Hepatic stellate cell (primary cell): ENCODE results near the gene AVEN.

Source experiments
- DNase-seq: peaks from one replicate; pipeline ENCODE4 v3.0.0; 2011; ENCODE audit warnings: low spot score

AVEN gene

DNA sequence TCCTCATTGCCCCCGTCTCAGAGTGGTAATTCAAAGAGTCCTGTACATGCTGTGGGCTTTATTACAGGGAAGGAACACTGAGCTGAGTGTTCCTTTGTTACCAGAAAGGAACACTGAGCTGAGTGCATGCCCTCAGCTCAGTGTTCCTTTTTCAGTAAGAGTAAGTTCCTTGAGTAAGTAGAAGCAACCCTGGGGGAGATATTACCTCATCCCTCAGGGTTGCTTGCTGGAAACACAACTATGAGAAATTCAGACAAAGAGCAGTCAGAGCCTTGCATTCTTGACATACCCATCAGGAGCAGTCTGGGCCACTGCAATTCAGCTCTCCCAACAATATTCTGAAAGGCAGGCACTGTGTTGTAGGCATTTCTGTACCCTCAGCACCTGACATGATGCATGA, 53.7 kb downstream of the AVEN start:
- DNase-seq = peak; percentile 72

- no peak for DNase-seq
Observed at GRCh38 chr15:33982516-33982915, 56.5 kb downstream of the AVEN start.

DNA sequence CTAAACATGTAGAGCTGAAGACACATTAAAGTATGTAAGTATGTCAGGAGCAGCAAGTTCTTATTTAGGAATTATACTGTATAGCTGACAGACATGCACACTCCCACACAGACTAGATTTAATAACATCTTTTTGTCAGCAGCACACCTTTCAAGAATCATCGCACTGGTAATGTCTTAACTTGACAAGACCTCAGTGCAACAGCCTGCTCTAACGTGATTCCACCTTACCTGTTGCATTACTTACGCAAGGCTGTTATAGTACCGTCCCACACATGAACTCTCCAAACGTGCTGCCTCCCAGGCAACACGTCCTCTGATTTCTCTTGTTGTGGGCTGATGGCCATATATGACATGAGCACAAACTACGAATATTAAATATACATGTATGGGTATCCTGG, 58.8 kb downstream of the AVEN start:
- no peak for DNase-seq

- no peak for DNase-seq
Observed at GRCh38 chr15:33975022-33975565, 63.9 kb downstream of the AVEN start.

DNA sequence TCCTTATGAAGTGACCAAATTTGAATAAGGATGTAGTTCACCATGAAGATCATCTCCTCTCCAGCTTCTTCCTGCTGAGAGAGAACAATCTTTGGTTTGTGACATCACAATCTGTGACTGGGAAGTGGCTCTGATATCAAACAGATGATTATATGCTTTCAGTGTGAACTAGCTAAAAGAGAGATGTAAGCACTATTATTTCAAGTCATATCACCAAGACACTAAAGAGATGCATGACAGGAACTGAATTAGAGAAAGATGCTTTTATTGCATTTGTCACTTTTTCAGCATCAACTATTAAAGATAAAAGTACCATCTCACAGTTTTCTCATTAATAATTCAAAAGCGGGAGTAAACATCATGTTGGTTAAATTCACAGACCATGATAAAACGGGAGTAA, 67.2 kb downstream of the AVEN start:
- no peak for DNase-seq

- DNase-seq = no peak
Observed at GRCh38 chr15:33968821-33969220, 70.2 kb downstream of the AVEN start.

DNA sequence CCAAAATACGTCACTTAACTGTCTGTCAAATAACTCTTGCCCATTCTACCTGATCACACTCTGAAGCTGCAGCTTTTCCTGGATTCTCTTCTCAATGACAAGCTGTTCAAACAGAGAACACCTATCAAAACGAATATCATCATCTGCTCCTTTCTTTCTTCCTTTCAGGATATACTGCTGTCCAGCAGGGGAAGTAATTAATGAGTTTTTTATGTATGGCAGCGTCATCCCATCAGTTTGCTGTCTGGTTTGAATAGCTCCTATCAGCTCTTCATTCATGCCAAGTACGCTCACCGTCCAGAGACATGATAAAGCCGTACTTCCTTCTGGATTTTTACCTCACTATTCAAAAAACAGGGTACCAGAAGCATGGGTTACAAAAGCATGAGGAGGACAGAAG, 70.8 kb downstream of the AVEN start, which contains the start of gene CHRM5:
CHRM5 (plus strand) TSS at position 274 of the 400 bp plus-strand sequence. CDS start 94,221 bp downstream, outside the sequence.
- DNase-seq = no peak

DNA sequence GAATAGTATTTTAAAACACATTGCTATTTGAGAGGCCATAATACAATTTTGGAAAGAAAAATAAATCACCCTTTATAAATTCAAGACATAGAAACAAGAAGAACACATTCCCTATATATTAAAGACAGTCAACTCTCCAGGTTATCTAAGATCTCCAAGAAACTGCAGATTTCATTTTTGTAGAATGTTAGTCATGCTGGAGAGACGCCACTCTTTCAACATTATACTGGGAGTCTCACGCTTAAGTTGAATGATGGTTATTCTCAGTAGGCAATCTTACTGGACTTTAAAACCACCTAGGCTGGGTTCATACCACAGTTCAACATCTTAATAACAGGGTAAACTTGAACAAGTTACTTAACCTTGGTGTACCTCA, 74.4 kb downstream of the AVEN start:
- DNase-seq = no peak

DNA sequence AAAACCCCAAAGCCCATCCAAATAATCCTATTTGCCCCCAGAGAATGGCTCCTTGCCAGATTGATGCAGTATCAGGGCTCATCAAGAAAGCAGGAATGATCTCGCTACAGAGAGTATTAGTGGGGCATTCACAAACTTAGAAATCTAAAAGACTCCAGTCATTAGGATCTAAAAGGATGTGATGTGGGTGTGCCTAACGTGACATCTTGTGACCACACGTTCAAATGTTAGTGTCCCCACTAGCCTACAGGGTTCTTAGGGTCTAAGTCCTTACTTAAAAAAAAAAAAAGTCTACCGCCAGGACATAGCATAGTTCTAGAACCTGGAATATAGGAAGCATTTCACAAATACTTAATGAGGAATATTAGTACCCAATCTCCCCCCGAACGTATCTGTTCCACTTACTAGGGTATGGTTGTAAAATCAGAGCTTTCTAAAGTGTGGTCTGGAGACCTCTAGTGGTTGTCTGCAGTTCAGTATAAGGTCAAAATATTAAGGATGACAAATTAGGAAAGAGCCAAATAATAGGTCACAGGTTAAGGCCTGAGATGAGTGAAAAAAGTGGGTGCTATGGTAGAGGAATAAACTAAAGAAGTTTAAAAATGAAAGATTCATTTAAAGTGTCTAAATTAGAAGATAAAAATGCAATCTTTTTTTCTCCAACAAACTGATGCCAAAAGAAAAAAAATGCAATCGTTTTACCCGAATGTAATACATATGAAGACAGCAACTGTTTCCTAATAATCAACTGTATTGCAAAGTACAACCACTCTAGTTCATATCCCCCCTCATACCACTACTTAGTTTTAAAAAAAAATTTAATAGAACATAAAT, 75.0 kb downstream of the AVEN start:
- peak; percentile 17 for DNase-seq

DNA sequence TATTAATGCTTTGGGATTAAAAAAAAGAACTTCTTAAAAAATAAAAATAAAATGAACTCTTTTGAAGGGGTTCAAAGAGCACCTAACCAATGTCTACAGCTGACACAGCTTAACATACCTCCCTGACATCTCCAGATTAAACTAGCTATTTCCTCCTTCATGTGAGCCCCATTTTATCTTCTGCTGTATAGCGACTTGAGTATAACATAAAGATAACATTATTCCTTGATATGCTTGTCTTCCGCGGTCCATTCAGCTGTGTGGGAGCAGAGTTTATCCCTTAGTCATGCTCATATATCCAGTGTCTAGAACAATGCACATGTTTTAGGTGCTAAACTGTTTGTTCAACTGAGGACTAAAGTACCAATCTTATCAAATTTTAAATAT, 78.5 kb downstream of the AVEN start:
- DNase-seq = no peak

- DNase-seq = no peak
Observed at GRCh38 chr15:33959844-33960548, 79.0 kb downstream of the AVEN start.

DNA sequence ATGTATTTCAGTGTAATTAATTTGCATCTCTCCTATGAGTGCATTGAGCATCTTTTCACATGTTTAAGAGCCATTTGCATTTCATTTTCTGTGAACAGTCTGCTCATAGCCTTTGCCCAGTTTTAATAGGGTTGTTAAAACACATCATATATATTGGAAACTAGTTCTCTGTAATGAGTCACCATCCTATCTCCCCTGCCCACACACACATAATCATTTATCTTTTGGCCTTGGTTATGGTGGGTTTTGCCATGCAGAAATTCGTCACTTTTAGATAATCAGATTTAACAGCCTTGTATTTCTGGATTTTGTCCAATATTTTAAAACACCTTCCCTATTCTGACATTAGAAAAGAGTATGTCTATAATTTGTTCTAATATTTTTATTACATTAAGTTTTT, 82.6 kb downstream of the AVEN start:
- DNase-seq = no peak

- no peak for DNase-seq
Observed at GRCh38 chr15:33955945-33956344, 83.1 kb downstream of the AVEN start.

DNA sequence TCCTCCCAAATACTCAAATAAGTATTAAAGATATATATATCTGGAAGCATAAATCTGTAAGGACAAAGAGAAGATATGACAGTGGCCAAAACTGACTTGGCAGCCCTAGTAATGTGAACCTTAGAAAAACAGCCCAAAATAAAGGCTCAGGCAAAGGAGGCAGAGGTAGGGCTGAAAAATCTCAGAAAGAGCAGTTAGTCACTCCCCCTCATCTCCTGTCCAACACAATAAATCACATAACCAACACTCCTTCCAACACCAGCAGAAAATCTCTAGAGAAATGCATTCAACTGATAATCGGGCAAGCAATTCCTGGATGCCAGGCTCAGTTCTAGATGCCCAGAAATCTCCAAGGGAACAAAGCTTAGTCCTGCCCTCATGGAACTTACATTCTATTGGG, 92.9 kb downstream of the AVEN start:
- no peak for DNase-seq

- DNase-seq = no peak
Observed at GRCh38 chr15:33941279-33942063, 97.5 kb downstream of the AVEN start.

DNA sequence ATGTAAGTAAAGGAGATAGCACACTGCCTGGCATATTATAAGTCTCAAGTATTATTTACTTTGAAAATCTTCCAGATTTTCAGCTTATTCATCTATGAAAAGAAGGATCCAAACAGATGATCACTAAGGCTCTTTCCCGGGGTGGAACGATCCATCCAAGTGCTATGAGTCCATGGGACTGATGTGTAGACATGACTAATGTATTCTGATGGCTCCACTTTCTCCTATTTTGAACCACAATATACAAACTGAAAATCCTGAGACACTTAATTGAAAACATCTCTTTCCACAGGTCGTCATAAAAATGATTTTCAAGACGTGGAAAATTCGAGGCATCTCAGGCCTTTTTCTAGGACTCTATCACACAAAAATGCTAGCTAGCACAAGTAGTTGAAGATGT, 104.1 kb downstream of the AVEN start:
- peak; percentile 11 for DNase-seq

DNA sequence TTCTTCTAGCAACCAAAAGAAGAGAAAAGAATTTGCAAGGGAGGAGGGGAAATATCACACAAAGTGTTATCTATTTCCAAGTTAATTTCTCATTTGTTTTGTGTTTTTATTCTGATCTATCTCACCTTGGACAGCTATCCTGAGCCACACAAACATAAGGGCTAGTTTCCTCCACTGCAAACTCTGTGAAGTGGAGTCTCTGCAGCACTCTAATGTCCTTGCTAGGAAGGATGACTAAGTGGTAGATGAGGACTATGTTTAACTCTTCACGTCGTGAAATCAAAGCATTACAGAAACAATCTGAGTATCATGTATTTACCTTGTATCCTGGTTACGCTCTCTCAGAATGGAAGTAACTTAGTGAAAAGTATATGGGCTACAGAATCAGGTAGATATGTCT, 104.6 kb downstream of the AVEN start:
- no peak for DNase-seq

DNA sequence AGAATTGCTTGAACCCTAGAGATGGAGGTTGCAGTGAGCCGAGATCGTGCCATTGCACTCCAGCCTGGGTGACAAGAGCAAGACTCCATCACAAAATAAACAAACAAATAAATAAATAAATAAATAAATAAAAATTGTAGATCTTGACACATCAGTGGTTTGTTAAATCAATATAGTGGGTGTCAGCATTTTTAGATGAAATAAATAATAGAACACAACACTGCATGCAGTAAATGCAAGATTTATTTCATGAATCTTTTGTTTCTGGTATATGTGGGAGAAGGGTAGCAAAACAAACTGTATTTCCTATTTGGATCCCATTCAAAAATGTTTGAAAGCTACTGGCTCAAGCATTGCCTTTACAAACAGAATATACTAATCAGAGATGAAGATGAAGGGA, 106.3 kb downstream of the AVEN start:
- DNase-seq = no peak

GRCh38 chr15:33926260-33926659, 112.7 kb downstream of the AVEN start:
- DNase-seq = no peak

DNA sequence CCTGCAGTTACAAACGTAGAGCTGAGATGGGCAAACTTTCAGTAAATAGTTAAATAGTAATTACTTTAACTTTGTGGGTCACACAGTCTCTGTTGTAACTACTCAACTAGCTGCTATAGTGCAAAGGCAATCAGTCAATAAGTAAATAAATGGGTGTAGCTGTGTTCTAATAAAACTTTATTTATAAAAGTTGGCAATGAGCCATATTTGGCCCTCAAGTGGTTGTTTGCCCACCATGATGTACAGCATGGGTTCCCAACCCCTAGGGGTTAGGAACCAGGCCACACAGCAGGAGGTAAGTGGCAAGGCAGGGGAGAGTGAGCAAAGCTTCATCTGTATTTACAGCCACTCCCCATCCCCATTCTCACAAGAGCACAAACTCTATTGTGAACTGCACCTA, 115.6 kb downstream of the AVEN start:
- no peak for DNase-seq

DNA sequence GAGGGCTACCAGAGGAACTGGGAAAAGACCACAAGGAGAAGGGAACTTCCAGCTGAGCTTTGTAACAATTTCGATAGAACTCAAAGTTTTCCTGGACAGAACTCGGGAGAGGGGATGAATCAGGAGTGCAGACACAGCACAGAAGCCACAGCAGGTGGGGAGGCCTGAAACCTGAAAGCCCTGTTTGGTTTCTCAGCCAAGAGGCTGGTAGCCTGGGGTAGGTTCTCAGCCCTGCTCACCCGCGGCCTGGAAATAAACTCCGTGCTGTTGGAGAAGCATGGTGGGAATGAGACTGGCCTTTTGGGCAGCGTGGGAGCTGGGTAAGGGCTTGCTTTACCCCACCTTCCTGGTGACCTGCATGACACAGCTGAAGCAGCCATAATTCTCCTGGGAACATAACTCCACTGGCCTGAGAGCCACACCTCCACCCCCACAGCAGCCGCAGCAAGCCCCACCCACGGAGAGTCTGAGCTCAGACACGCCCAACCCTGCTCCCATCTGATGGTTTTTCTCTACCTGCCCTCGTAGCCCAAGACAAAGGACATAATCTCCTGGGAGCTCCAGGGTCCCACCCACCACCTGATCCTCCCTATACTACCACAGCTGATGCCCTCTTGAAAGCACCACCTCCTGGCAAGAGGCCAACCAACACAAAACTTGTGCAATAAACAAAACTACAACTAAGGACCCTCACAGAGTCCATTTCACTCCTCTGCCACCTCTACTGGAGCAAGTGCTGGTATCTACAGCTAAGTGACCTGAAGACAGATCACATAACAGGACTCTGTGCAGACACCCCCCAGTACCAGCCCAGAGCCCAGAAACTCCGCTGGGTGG, 123.2 kb downstream of the AVEN start:
- DNase-seq = no peak

DNA sequence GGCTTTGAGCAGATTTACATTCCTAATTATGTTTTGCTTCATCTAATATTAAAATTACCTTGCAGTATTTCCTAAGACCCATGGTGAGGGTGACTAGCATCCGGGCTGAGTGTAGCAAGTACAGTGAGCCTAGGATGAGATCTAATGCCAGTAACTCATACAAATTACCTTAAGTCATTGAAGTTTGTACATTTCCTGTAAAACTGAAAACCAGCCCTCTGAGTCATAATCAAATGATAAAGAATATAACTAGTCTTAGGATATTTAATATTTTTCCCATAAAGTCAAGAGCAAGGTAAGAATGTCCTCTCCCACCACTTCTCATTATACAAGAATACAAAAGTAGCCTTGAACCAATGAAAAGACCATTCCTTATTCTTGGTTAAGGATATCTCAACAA, 125.5 kb downstream of the AVEN start:
- DNase-seq = no peak
